ENCODE results near the gene RUBCNL.
"Not testable (repeated sequence)": the region's sequence is repeated elsewhere in the genome, so short reads cannot be mapped to it uniquely, and the experiment has no call there.

RUBCNL gene

GRCh38 chr13:46387064-46387851 lies at the start of gene RUBCNL:
Gene RUBCNL, minus strand, starts transcription at chr13:46387252. Its CDS starts 14,777 bp downstream, at chr13:46372475.
- peak; percentile 84 for DNase-seq (ENCODE audit: low spot score)

- DNase-seq (ENCODE audit: low spot score), result not testable (repeated sequence)
These were observed 42.5 kb upstream of the RUBCNL start for GRCh38 chr13:46429558-46429957.

- DNase-seq (ENCODE audit: low spot score), result no peak
These were observed 18.4 kb upstream of the RUBCNL start for GRCh38 chr13:46405457-46405856.

GRCh38 chr13:46404733-46405100 lies 17.7 kb upstream of the RUBCNL start:
- DNase-seq (ENCODE audit: low spot score), result no peak

- no peak for DNase-seq (ENCODE audit: low spot score)
These were observed 17.0 kb upstream of the RUBCNL start for GRCh38 chr13:46403851-46404732.

- no peak for DNase-seq (ENCODE audit: low spot score)
These were observed 15.1 kb upstream of the RUBCNL start for GRCh38 chr13:46402178-46402577.

- no peak for DNase-seq (ENCODE audit: low spot score)
These were observed 14.4 kb upstream of the RUBCNL start for GRCh38 chr13:46401432-46401831.

- no peak for DNase-seq (ENCODE audit: low spot score)
These were observed 9.3 kb upstream of the RUBCNL start for GRCh38 chr13:46396341-46396740.

GRCh38 chr13:46392967-46393366 lies 5.9 kb upstream of the RUBCNL start:
- peak; percentile 80 for DNase-seq (ENCODE audit: low spot score)

GRCh38 chr13:46389457-46390451 lies 2.7 kb upstream of the RUBCNL start:
- peak; percentile 70 for DNase-seq (ENCODE audit: low spot score)

- peak; percentile 57 for DNase-seq (ENCODE audit: low spot score)
These were observed 1.8 kb upstream of the RUBCNL start for GRCh38 chr13:46388846-46389245.

- no peak for DNase-seq (ENCODE audit: low spot score)
These were observed 1.3 kb upstream of the RUBCNL start for GRCh38 chr13:46388308-46388707.

- DNase-seq (ENCODE audit: low spot score), result peak; percentile 10
These were observed 524 bp downstream of the RUBCNL start for GRCh38 chr13:46386392-46387063.

- DNase-seq (ENCODE audit: low spot score), result no peak
These were observed 1.1 kb downstream of the RUBCNL start for GRCh38 chr13:46385946-46386345.

- no peak for DNase-seq (ENCODE audit: low spot score)
These were observed 3.7 kb downstream of the RUBCNL start for GRCh38 chr13:46383383-46383782.

GRCh38 chr13:46382224-46382623 lies 4.8 kb downstream of the RUBCNL start:
- no peak for DNase-seq (ENCODE audit: low spot score)

GRCh38 chr13:46380242-46380641 lies 6.8 kb downstream of the RUBCNL start:
- DNase-seq (ENCODE audit: low spot score), result no peak

GRCh38 chr13:46379611-46380010 lies 7.4 kb downstream of the RUBCNL start:
- DNase-seq (ENCODE audit: low spot score), result no peak

GRCh38 chr13:46378411-46378810 lies 8.6 kb downstream of the RUBCNL start:
- DNase-seq (ENCODE audit: low spot score), result no peak

GRCh38 chr13:46377554-46377953 lies 9.5 kb downstream of the RUBCNL start:
- no peak for DNase-seq (ENCODE audit: low spot score)

- peak; percentile 59 for DNase-seq (ENCODE audit: low spot score)
These were observed 12.3 kb downstream of the RUBCNL start for GRCh38 chr13:46374710-46375109.

All from kidney tubule cell (primary cell).